Femur (tissue), 1 donor: ENCODE measurements around the gene SP9.
"Not testable (repeated sequence)": the region's sequence is repeated elsewhere in the genome, so short reads cannot be mapped to it uniquely, and the experiment has no call there.

Experiments used
- DNase-seq: peaks from one replicate; pipeline ENCODE4 v3.0.0-alpha.2; 2017

SP9 gene

DNA sequence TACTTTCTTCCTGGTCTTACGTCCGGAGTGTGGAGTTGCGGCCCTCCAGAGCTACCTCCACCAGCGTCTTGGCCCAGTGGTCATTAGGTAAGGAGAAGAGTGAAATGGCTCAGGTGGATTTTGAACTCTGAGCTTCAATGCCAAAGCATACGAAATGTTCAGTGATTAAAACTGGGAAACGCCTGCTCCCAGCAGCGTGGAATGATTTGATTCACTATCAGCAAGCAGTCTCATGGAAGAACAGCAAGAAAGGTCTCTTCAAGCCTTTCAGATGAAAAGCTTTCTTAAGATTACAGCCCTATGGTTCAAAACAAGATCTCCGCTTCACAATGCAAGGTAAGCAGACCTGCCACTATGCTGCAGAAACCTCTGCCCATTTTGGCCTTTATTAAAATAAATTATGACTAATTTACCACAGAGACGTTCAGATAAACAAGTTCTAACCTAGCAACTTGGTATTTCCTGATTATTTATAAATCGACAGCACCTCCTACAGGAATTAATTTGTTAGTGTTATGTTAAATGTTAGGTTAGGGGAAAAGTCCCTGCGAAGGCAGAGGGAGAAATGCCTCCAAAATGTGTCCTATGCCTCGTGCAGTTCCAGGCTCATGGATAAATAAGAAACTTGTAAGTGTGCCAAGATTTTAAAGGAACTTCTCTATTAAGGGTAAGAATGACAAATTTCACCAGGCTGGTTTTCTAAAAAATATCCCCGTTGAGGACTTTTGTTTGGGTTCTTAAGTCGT lies 10.1 kb downstream of the SP9 start:
- DNase-seq: no peak

DNA sequence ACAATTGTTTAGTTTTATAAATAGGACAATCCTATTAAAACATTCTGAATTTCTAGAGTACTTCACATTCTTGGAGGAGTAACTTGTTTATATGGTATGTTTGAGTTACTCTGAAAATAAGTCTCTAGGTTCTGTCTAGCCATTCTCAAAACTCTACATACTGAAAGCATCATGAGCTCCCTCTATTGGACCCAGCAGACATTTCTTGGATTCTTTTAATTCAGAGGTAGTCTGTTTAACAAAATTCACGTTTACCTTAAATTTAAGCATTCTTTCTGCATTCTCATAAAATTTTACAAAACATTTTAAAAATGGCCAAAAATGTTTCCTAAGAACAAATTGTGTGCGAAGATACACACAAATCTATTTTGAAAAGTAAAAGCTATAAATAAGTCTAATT lies 15.3 kb downstream of the SP9 start:
- no peak for DNase-seq

DNA sequence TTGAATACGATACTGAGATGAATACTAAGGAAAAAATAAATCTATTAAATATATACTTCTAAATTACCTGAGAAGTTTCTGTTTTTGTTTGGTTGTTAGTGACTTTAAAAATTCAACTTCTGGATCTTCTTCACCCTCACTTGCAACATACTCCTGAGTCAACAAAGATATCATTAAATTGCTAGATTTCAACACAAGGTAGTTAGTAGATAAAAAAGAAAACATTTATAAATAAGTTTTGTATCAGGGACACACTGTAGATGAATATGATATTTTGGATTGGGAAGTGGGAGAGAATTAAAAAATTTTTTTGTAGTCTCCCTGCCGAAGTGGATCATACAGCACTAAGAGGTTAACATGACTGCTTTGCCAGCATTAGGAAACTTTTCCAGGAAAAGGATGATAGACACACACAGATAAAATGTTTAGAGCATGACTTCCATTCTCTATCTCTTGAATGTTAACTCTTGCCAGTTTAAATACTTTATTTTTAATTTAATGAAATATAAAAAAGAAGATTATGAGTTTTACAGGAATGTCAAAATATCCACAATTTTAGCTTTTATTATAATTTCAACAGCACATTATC lies 15.9 kb downstream of the SP9 start:
- DNase-seq: no peak

DNA sequence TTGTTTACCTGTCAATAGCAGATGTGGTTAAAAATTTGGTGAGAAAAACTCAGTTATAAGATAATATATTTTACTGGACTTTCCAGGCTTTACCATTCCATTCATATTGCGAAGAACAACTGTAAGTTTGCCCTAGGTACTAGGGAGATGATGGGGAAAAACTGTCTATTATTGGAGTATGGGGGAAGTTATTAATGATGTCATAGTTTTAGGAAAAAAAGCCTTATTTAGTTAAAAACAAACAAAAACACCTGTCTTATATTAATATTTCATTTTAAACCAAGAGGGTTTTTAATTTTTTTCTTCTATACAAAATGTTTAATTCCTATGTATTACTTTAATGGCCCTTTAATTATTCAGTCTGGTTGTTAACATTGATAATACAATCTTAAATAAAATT lies 18.2 kb downstream of the SP9 start:
- no peak for DNase-seq

DNA sequence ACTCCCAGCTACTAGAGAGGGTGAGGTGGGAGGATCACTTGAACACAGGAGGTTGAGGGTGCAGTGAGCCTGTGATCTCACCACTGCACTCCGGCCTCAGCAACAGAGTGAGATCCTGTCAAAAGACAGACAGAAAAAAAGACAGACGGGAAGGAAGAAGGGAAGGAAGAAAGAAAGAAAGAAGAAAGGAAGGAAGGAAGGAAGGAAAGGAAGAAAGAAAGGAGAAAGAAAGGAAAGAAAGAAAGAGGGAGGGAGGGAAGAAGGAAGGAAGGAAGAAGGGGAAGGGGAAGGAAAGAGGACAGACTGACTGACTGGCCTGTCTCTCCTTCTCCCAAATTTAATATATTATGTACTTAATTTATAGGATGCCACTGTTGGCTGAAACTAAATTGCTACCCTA lies 21.6 kb downstream of the SP9 start:
- DNase-seq: no peak

DNA sequence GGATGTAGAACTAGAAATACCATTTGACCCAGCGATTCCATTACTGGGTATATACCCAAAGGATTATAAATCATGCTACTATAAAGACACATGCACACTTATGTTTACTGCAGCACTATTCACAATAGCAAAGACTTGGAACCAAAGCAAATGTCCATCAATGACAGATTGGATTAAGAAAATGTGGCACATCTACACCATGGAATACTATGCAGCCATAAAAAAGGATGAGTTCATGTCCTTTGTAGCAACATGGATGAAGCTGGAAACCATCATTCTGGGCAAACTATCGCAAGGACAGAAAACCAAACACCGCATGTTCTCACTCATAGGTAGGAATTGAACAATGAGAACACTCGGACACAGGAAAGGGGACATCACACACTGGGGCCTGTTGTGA lies 24.9 kb downstream of the SP9 start:
- not testable (repeated sequence) for DNase-seq

DNA sequence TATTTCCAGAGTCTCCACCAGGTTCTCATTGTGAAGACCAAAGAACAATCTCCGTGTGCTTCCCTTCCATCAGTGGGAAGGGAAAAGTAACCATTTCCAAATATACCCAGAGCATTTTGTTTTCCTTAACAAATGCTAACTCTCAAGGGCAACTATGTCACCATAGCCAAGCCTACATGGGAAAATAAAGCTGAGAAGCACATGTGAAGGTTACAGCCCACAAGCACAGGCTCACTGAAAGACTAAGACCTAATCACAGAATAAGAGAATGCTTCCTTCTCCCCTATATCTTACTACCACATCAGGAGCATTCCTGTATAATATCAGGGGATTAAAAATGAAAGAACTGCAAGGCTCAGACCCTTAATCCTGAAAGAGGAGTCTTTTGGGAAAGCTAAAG lies 28.2 kb downstream of the SP9 start:
- no peak for DNase-seq

DNA sequence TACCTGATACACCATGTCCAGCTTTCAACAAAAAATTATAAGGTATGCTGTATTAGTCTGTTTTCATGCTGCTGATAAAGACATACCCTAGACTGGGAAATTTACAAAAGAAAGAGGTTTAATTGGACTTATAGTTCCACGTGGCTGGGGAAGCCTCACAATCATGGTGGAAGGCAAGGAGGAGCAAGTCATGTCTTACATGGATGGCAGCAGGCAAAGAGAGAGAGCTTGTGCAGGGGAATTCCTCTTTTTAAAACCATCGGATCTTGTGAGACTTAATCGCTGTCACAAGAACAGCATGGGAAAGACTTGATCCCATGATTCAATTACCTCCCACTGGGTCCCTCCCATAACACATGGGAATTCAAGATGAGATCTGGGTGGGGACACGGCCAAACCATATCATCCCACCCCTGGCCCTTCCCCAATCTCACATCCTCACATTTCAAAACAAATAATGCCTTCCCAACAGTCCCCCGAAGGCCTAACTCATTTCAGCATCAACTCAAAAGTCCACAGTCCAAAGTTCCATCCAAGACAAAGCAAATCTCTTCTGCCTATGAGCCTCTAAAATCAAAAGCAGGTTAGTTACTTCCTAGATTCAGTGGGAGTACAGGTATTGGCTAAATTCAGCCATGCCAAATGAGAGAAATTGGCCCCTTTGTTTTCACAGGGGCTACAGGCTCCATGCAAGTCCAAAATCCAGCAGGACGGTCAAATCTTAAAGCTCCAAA lies 28.9 kb downstream of the SP9 start:
- not testable (repeated sequence) for DNase-seq

DNA sequence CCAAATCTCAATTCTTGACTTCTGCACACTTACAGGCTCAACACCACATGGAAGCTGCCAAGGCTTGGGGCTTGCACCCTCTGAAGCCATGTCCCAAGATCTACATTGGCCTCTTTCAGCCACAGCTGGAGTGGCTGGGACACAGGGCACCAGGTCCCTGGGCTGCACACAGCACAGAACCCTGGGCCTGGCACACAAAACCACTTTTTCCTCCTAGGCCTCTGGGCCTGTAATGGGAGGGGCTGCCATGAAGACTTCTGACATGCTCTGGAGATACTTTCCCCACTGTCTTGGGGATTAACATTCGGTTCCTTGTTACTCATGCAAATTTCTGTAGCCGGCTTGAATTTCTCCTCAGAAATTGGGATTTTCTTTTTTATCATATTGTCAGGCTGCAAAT lies 29.9 kb downstream of the SP9 start:
- no peak for DNase-seq

DNA sequence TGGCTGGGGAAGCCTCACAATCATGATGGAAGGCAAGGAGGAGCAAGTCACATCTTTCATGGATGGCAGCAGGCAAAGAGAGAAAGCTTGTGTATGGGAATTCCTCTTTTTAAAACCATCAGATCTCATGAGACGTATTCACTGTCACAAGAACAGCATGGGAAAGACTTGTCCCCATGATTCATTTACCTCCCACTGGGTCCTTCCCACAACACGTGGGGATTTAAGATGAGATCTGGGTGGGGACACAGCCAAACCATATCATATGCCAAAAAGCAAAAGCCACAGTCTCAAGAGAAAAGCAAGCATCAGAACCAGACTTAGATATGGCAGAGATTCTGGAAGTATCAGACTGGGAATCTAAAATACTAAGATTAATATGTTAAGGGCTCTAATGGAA lies 30.8 kb downstream of the SP9 start:
- no peak for DNase-seq

DNA sequence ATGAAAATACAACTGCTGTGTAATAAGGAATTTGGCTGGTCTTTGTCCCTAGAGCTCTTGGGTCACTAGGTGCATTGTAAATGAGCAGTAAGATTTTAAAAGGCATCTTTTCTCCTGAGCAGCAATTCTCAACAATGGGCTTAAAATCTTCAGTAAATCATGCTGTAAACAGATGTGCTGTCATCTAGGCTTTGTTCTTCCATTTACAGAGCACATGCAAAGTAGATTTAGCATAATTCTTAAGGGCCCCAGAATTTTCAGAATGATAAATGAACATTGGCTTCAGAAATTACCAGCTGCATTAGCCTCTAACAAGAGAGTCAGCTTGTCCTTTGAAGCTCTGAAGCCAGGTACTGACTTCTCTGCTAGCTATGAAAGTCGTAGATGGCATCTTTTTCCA lies 33.9 kb downstream of the SP9 start:
- DNase-seq: no peak

DNA sequence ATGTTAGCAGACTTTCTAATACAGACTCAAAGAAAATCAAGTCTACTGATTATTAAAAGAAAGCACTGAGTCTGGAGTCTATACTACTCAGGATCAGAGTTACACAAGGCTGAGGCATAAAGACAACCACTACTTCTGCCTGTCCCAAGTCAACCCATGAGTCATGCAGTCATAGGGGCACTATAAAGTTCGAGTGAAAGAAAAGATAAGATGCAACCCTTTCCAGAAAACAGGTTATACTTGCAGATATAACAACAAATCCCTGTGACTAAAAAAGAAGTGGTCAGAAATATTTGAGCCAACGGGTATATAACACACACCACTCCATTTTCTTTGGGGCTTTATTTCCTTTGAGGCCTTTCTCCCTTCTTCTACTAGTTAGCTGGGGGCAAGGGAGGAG lies 42.2 kb downstream of the SP9 start:
- no peak for DNase-seq

DNA sequence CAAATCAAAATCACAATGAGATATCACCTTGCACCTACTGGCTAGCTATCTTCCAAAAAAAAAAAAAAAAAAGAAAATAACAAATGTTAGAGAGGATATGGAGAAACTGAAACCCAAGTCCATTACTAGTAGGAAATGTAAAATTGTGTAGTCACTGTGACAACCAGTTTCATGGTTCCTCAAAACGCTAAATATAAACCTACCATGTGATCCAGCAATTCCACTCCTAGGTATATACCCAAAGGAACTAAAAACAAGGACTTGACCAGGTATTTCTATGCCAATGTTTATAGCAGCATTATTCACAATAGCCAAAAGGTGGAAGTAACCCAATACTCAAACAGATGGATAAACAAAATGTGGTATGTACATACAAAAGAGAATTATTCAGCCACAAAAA lies 49.0 kb downstream of the SP9 start:
- no peak for DNase-seq

DNA sequence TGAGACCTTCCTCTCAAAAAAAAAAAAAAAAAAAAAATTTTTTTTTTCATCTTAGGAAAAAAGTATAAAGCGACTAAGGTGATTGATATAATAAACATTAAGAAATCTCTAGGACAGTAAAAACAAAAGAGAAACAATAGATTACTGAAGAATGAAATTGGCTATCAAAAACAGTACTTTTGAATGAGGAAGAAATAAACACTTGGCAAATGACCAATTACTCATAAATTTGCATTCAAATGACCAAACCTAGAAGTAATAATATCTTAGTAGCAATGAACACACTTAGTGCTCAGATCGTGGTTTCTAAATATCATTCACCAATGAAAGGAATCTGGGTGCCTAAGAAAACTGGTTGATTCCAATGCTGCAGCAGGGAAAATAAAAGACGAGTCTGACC lies 50.4 kb downstream of the SP9 start:
- no peak for DNase-seq
